ENCODE measurements around the gene TSGA10IP.

TSGA10IP gene

GRCh38 chr11:65922565-65922964 is 22.7 kb upstream of the TSGA10IP start:
- DNase-seq (ENCODE audit: insufficient read length, low spot score) (no peak), FAIRE-seq (no peak)
- TF ChIP-seq POLR2A (IDR thresholded peaks at IDR 0.05; ENCODE audit: low read depth, low read length) (no peak), POLR2AphosphoS5 (IDR thresholded peaks at IDR 0.05; ENCODE audit: low read depth, low read length) (no peak), PAX5 (IDR thresholded peaks at IDR 0.05; ENCODE audit: insufficient read depth, low read length, severe bottlenecking) (no peak), POU2F2 (IDR thresholded peaks at IDR 0.05; ENCODE audit: low read depth, low read length) (no peak), TAF1 (IDR thresholded peaks at IDR 0.05; ENCODE audit: low read depth, low read length) (no peak), SPI1 (IDR thresholded peaks at IDR 0.05; ENCODE audit: low read depth, low read length) (no peak)

DNA sequence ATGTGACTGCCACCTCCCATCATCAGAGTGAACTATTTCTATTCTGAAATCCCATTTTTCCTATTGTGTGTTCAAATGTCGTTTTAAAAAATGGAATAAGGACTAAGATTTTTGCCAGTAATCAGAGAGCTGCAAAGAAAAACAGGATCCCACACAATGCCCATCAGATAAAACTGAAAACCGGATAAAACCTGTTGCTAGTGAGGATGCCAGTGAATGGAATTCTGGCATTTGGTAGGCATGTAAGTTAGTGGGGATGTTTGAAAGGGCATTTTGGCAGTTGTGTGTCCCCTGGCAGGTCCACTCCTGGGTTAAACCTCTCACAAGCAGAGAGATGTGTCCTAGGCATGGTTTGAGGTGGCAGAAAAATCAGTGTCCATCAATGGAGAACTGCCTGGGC is 19.9 kb upstream of the TSGA10IP start:
- DNase-seq (ENCODE audit: insufficient read length, low spot score) = no peak
- TF ChIP-seq SPI1 (IDR thresholded peaks at IDR 0.05; ENCODE audit: low read depth, low read length) (no peak), POU2F2 (IDR thresholded peaks at IDR 0.05; ENCODE audit: low read depth, low read length) (no peak), TAF1 (IDR thresholded peaks at IDR 0.05; ENCODE audit: low read depth, low read length) (no peak)
- FAIRE-seq = no peak

- FAIRE-seq = peak; percentile 87
- peak; percentile 84 for DNase-seq (ENCODE audit: insufficient read length, low spot score)
- no peak for TF ChIP-seq POU2F2 (IDR thresholded peaks at IDR 0.05; ENCODE audit: low read depth, low read length)
- 0 out of 2 replicates have a peak, but pooled peaks have one; percentile 3 for TF ChIP-seq SPI1 (IDR thresholded peaks at IDR 0.05; ENCODE audit: low read depth, low read length)
- TF ChIP-seq TAF1 (IDR thresholded peaks at IDR 0.05; ENCODE audit: low read depth, low read length) = peak; percentile 35; the same call in 1 of the 2 replicates
These were observed 17.3 kb upstream of the TSGA10IP start for GRCh38 chr11:65927904-65928397.

DNA sequence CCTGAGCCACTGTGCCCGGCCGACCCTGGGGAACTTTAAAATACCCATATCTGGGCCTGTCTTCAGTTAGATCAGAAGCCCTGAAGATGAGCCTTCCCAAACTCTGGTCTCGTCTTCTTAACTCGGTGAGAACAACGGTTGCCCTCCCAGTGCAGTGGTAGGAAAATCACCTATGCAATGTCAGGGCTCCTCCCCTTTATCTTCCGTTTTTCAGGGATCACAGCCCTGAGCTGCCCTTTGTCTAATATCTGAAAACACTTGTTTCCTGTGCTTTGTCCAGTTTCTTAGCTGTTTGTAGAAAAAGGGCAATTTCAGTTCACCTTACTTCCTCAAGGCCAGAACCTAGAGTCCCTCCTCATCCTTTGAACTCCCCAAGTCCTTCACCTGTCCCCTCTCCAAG is 16.6 kb upstream of the TSGA10IP start:
- peak; percentile 74 for FAIRE-seq

GRCh38 chr11:65931773-65932557 is 13.3 kb upstream of the TSGA10IP start:
- no peak for FAIRE-seq
- TF ChIP-seq PAX5 (IDR thresholded peaks at IDR 0.05; ENCODE audit: insufficient read depth, low read length, severe bottlenecking) (no peak), TAF1 (IDR thresholded peaks at IDR 0.05; ENCODE audit: low read depth, low read length) (no peak), POLR2A (IDR thresholded peaks at IDR 0.05; ENCODE audit: low read depth, low read length) (no peak), POLR2AphosphoS5 (IDR thresholded peaks at IDR 0.05; ENCODE audit: low read depth, low read length) (no peak)

More for the DNA sequence above, 16.6 kb upstream of the TSGA10IP start:
- DNase-seq (ENCODE audit: insufficient read length, low spot score) = no peak
- TF ChIP-seq POU2F2 (IDR thresholded peaks at IDR 0.05; ENCODE audit: low read depth, low read length) (no peak), POLR2A (IDR thresholded peaks at IDR 0.05; ENCODE audit: low read depth, low read length) (no peak), PAX5 (IDR thresholded peaks at IDR 0.05; ENCODE audit: insufficient read depth, low read length, severe bottlenecking) (no peak), SPI1 (IDR thresholded peaks at IDR 0.05; ENCODE audit: low read depth, low read length) (no peak), TAF1 (IDR thresholded peaks at IDR 0.05; ENCODE audit: low read depth, low read length) (no peak), POLR2AphosphoS5 (IDR thresholded peaks at IDR 0.05; ENCODE audit: low read depth, low read length) (no peak)

GRCh38 chr11:65932558-65932919 is 12.7 kb upstream of the TSGA10IP start:
- no peak for DNase-seq (ENCODE audit: insufficient read length, low spot score)
- TF ChIP-seq PAX5 (IDR thresholded peaks at IDR 0.05; ENCODE audit: insufficient read depth, low read length, severe bottlenecking) (no peak), POLR2A (IDR thresholded peaks at IDR 0.05; ENCODE audit: low read depth, low read length) (no peak), POLR2AphosphoS5 (IDR thresholded peaks at IDR 0.05; ENCODE audit: low read depth, low read length) (no peak), TAF1 (IDR thresholded peaks at IDR 0.05; ENCODE audit: low read depth, low read length) (no peak), SPI1 (IDR thresholded peaks at IDR 0.05; ENCODE audit: low read depth, low read length) (no peak), POU2F2 (IDR thresholded peaks at IDR 0.05; ENCODE audit: low read depth, low read length) (no peak)
- FAIRE-seq = no peak

More at GRCh38 chr11:65931773-65932557, 13.3 kb upstream of the TSGA10IP start:
- DNase-seq (ENCODE audit: insufficient read length, low spot score) = no peak

- no peak for FAIRE-seq
- no peak for TF ChIP-seq POLR2A (IDR thresholded peaks at IDR 0.05; ENCODE audit: low read depth, low read length)
- no peak for TF ChIP-seq PAX5 (IDR thresholded peaks at IDR 0.05; ENCODE audit: insufficient read depth, low read length, severe bottlenecking)
- no peak for TF ChIP-seq TAF1 (IDR thresholded peaks at IDR 0.05; ENCODE audit: low read depth, low read length)
- no peak for TF ChIP-seq SPI1 (IDR thresholded peaks at IDR 0.05; ENCODE audit: low read depth, low read length)
- DNase-seq (ENCODE audit: insufficient read length, low spot score) = no peak
These were observed 11.3 kb upstream of the TSGA10IP start for GRCh38 chr11:65934014-65934413.

DNA sequence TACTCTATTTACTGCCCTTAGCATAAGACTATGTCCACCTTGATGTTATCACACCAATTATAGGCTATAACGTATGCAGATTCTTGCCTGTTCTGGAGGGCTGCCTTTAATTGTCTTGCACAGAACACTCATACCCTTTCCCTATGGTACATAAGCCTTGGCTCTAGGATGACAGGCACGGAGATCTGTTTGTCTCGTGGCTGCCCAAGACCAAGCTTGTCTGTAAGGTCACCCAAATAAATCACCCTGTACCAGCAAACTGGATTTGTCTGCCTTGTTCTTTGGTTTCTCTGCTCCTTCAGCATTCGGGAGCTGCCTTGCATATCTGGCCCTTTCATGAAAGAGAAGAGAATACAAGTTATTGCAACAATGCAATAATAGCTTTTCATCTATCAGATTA is 7.5 kb upstream of the TSGA10IP start:
- DNase-seq (ENCODE audit: insufficient read length, low spot score) (no peak), FAIRE-seq (no peak)
- no peak for TF ChIP-seq PAX5 (IDR thresholded peaks at IDR 0.05; ENCODE audit: insufficient read depth, low read length, severe bottlenecking)
- TF ChIP-seq POLR2A (IDR thresholded peaks at IDR 0.05; ENCODE audit: low read depth, low read length) = no peak
- no peak for TF ChIP-seq POU2F2 (IDR thresholded peaks at IDR 0.05; ENCODE audit: low read depth, low read length)
- TF ChIP-seq TAF1 (IDR thresholded peaks at IDR 0.05; ENCODE audit: low read depth, low read length) = no peak
- no peak for TF ChIP-seq POLR2AphosphoS5 (IDR thresholded peaks at IDR 0.05; ENCODE audit: low read depth, low read length)

GRCh38 chr11:65941720-65942310 is 3.5 kb upstream of the TSGA10IP start:
- FAIRE-seq (no peak), DNase-seq (ENCODE audit: insufficient read length, low spot score) (no peak)
- no peak for TF ChIP-seq SPI1 (IDR thresholded peaks at IDR 0.05; ENCODE audit: low read depth, low read length)

GRCh38 chr11:65942531-65942930 is 2.7 kb upstream of the TSGA10IP start:
- TF ChIP-seq POLR2A (IDR thresholded peaks at IDR 0.05; ENCODE audit: low read depth, low read length) = no peak
- DNase-seq (ENCODE audit: insufficient read length, low spot score) (no peak), FAIRE-seq (no peak)

All from GM12891 (cell line).